ENCODE measurements around the gene DPEP3.

DPEP3 gene

DNA sequence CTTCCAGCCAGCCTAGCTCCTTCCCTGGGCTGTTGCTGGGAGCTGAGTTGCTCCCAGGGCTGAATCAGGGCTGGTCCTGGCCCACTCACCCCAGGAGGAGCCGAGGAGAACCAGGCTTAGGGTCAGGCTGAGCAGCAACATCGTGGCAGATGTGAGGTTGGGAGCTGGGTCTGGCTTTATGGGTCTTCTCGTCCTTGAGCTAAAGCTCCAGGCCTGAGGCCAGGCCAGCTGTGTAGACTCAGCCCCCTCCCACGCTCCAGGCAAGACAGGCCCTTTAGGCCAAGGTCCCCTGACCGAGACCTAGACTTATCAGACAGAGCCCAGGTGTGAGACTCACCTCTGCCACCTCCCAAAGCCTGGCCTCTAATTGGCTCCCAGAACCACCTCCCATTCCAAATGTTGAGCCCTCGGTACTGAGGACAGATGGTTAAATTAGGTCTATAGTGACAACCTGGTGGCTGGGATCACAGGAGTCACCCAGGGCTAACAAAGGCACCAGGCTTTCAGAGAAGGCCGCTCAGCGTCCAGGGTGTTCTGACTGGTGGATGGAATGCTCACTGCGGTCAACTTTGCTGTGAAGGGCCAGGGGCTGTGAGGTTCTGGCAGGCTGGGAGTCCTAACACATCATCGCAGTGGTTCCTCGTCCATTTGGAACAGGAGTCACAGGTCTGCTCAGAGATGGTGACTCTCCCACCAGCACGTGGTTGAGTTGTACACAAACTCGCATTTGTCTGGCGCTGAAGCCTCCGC lies 48.4 kb downstream of the DPEP3 start, which contains the start of gene CTRL:
TSS of gene CTRL (minus strand) at position 151 of the 750 bp plus-strand sequence. CDS start at position 141, 10 bp downstream.
- DNase-seq (ENCODE audit: low read depth in 3 of 3), result no peak

DNA sequence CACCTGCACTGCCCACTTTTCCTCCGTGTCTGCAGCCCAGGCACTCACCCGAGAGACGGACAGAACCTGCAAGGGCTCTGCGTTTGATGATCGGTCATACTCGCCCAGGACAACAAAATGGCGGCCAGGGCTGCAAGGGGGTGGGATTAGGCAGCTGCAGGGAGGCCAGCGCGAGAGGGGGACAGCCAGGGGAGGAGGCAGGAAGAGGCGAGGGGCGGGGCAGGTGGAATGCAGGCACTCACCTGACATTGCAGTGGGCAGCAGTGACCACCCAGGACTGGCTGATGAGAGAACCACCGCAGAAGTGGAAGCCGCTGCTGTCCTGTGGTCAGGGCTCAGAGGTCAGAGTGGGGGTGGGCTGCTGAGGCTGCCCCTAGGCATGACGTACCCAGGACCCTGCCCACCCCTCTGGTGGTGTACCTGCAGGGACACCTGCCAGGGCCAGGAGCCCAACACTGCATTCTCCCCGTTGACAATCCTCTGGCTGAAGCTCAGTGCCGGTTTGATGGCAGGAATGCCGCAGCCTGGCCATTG lies 49.6 kb downstream of the DPEP3 start:
- DNase-seq (ENCODE audit: low read depth in 3 of 3), result no peak

DNA sequence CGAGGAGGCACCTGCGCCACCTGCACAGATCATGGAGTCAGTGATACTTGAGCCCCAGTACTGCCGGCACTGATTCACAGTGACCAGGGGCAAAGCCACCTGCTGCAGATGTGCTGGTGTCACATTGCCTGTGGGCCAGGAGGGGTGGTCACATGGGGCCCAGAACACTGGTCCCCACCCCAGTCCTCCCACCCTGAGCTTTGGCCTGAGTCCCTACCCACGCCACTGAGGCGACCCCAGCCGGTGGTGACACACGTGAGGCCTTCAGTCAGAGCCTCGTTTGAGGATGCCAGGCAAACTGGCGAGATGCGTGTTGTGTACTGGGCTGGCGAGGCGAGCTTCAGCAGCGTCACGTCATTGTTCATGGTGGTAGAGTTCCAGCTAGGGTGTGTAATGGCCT lies 50.1 kb downstream of the DPEP3 start:
- no peak for DNase-seq (ENCODE audit: low read depth in 3 of 3)

DNA sequence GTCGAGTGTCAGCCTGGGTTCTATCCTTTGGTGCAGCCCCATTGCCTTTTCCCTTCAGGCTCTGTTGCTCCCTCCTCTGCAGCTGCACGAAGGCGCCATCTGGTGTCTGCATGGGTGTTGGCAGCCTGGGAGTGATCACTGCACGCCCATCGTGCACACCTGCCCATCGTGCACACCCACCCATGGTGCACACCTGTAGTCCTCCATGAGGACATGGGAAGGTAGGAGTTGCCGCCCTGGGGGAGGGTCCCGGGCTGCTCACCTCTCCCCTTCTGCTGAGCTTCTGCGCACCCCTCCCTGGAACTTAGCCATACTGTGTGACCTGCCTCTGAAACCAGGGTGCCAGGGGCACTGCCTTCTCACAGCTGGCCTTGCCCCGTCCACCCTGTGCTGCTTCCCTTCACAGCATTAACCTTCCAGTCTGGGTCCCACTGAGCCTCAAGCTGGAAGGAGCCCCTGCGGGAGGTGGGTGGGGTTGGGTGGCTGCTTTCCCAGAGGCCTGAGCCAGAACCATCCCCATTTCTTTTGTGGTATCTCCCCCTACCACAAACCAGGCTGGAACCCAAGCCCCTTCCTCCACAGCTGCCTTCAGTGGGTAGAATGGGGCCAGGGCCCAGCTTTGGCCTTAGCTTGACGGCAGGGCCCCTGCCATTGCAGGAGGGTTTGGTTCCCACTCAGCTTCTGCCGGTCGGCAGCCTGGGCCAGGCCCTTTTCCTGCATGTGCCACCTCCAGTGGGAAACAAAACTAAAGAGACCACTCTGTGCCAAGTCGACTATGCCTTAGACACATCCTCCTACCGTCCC lies 51.5 kb downstream of the DPEP3 start:
- DNase-seq (ENCODE audit: low read depth in 3 of 3), result peak; percentile 53 to 63 (median 61)

GRCh38 chr16:67928147-67928546 lies 52.2 kb downstream of the DPEP3 start:
- no peak for DNase-seq (ENCODE audit: low read depth in 3 of 3)

DNA sequence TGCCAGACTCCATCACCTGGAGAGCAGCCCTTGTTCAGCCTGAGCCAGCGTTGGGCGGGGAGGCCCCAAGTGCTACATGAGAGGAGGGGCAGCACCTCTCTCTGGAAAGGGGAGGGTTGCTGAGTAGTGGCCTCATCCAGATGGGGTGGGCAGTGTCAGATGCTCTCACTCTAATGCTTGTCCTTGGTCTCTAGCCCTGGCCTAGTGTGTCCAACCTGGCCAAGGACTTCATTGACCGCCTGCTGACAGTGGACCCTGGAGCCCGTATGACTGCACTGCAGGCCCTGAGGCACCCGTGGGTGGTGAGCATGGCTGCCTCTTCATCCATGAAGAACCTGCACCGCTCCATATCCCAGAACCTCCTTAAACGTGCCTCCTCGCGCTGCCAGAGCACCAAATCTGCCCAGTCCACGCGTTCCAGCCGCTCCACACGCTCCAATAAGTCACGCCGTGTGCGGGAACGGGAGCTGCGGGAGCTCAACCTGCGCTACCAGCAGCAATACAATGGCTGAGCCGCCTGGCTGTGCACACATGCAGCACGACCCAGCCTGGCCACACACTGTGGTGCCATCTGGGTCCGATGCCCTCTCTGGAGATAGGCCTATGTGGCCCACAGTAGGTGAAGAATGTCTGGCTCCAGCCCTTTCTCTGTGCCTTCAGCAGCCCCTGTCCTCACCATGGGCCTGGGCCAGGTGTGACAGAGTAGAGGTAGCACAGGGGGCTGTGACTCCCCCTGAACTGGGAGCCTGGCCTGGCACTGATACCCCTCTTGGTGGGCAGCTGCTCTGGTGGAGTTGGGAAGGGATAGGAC lies 53.0 kb downstream of the DPEP3 start:
- DNase-seq (ENCODE audit: low read depth in 3 of 3), result no peak

DNA sequence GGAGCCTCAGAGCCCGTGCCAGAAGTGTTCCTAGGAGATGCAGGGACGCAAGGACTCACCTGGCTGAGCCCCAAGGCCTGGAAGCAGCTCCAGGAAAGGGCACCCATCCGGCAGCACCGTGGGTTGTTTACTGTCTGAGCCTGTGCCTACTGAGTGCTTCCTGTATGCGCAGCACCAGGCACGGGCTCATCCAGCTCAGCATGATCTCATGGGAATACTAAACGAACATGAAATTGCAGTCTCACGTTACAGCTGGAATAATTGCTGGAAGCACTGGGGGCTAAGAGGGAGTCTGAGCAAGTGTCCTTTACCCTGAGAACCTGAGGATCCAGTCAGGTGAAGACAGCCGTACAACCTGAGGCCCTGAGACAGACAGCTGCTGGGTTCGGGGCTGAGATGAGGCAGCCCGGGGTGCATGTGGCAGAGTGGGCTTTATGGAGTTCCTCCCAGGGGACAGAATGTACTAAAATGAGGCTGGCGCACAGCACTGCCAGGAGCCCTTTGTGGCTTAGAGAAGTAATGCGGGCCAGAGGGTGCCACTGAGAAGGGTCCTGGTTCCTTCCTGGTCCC lies 54.0 kb downstream of the DPEP3 start:
- no peak for DNase-seq (ENCODE audit: low read depth in 3 of 3)

Measured in stimulated activated CD4-positive, alpha-beta T cell treated with anti-CD3 and anti-CD28 coated beads, TNF-alpha, amount 100 ng/mL, for 4 hours (primary cell).